ENCODE data around the gene VEGFC.

The VEGFC gene, protein sequence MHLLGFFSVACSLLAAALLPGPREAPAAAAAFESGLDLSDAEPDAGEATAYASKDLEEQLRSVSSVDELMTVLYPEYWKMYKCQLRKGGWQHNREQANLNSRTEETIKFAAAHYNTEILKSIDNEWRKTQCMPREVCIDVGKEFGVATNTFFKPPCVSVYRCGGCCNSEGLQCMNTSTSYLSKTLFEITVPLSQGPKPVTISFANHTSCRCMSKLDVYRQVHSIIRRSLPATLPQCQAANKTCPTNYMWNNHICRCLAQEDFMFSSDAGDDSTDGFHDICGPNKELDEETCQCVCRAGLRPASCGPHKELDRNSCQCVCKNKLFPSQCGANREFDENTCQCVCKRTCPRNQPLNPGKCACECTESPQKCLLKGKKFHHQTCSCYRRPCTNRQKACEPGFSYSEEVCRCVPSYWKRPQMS

DNA sequence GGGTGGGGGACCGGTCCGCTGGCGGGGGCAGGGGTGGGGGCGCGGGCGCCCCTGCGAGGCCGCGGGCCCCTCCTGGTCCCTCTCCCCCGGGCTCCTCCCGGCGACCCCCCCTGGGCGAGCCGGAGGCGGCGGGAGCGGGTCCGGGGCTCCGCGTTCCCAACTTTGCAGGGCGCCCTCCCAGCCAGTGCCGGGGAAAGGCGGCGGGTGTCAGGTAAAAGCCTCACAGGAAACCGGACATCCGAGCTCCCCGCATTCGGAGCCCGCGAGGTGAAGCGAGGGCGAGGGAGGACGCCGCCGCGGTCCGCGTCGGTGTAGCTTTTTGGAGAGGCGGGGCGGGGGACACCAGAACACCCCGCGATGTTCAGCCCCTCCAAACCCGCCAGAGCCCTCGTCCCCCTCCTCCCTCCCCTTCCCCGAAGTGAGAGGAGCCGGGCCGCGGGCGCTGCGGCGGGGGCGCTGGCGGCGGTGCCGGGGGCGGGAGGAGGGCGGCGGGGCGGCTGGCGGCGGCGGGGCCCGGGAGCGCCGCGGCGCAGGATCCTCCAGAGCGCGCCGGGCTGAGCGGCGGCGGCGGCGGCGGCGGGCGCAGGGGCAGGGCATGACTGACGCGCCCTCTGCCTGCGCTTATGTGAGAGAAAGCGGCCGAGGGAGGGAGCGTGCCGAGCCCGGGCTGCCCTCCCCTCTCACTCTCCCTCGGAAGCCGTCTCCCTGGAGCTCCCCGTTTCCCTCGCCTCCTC is at the start of gene VEGFC:
TSS of gene VEGFC (minus strand) at position 597 of the 734 bp plus-strand sequence. CDS start 611 bp downstream, outside the sequence.
- FAIRE-seq, result no peak

DNA sequence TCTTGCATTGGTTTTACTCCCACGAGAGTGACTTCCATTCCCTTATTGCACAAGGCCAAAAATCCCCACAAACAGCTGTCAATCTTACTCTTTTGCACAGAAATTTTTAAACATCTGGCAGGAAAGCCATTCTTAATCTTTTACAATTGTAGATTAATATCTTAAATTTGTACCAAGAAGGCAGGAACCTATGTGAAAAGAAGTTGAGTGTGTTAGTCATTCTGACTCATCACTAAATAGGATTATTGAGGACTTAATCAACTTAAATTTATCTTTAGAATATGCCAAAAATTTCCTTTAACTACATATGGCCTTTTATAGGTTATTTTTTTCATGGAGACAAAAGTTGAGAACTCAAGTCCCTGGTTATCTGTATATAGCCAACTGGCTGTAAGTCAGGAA is 49.0 kb upstream of the VEGFC start:
- no peak for FAIRE-seq

- no peak for FAIRE-seq
These were observed 47.4 kb upstream of the VEGFC start for GRCh38 chr4:176840166-176840565.

DNA sequence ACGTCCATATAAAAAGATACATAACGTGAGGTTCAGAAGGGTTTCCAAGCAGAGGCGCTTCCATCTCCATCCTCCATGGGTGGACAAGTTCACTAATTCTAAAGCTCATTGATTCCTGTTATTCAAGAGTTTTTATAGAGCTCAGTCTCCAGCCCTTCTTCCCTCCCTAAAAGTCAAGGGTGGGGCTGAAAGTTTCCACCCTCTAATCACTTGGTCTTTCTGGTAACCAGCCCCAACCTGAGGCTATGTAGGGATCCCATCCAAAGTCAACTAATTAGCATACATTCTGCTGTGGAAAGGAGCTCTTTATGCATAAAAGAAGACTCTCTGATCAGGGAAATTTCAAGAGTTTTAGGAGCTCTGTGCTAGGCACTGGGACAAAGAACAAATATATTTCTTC is 46.9 kb upstream of the VEGFC start:
- no peak for FAIRE-seq

GRCh38 chr4:176838601-176839433 is 46.1 kb upstream of the VEGFC start:
- no peak for FAIRE-seq

- FAIRE-seq, result no peak
These were observed 44.6 kb upstream of the VEGFC start for GRCh38 chr4:176837169-176837895.

GRCh38 chr4:176834531-176834930 is 41.8 kb upstream of the VEGFC start:
- FAIRE-seq, result no peak

DNA sequence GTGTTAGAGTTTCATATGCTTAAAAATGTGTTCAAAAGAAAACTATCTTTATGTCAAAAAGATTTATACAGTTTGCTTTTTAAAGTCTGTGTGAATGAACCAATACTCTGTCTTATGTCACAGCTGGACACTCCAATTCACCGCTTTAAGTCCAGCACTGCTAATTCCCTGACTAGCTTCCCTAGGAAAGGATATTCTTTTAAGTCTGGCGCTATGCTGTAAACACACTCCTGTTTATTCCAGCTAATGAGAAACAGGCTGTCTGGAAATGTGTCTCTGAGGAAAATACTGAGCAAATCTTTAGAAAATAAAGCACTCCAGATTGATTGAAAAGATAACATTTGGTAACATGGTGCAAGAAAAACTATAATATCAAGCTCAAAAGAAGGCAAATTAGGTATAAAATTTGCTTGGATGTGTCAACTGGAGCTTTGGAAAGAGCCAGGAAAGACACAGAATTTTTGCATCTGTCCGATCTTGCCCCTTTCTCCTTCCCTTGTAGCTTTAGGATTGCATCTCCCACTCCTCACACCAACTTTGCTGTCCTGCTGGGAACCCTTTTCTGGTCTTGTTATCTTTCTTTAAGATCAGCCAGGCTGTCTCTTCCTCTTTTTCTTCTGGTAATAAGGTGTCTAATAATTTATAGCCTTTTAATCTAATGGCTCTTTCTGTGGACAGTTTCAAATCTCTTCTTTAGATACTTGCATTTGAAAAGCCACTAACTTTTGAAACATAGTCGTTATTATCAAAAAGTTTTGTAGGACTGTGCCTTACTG is 40.9 kb upstream of the VEGFC start:
- FAIRE-seq, result no peak

DNA sequence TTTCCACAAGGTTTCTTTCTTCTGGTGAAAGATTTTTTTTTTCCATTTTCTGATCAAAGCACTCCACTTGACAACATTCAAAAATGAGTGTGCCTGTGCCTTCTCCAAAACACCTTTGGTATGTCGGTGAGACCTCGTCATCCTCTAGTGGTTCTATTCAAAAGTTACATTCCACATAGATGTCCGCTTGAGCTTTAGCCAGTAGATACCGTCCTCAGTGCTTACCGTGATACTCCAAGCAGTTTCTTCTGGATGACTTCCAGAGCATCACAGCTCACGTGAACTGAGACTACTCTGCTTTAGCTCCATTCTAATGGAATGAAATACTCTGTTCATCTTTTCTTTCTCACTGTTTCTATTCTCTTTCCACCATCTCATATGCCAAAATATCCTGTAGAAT is 38.2 kb upstream of the VEGFC start:
- no peak for FAIRE-seq

DNA sequence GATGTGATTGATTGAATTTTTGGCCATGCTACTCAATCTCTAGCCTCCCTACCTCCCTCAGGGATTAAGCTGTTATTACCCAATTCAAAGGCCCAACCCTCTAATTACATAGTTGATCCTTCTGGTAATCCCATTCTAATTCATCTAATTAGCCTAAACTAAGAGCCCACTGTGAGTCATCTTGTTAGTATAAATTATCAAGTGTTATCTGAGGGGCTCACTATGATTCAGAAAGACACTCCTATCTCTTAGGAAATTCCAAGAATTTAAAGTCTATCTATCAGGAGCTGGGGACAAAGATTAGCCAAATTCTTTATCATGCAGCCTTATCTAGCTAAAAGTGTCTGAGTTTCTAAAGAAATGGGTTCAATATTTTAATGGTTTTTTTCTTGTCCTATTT is 32.9 kb upstream of the VEGFC start:
- FAIRE-seq, result no peak

GRCh38 chr4:176824645-176825366 is 32.1 kb upstream of the VEGFC start:
- no peak for FAIRE-seq

DNA sequence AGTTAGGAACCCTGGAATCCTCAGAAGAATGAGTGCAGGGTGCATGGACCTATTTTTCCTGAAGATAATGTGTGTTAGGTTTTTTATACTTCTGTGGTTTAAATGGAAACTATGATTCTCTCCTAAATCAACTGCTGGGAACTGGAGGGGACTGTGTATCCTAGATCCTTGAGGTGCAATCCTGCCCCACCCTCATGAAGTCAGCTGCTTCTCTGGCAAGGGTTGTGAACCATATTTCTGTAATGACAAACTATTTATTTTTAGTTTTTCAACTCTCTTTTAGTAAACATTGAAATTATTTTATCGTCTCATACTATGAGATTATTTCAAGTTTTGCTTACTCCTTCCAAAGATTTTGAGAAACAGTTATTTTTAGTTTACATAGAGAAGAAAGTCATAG is 25.8 kb upstream of the VEGFC start:
- FAIRE-seq, result no peak

- FAIRE-seq, result no peak
These were observed 24.5 kb upstream of the VEGFC start for GRCh38 chr4:176817204-176817603.

GRCh38 chr4:176814770-176815169 is 22.0 kb upstream of the VEGFC start:
- FAIRE-seq, result no peak

GRCh38 chr4:176810481-176811249 is 17.9 kb upstream of the VEGFC start:
- no peak for FAIRE-seq

DNA sequence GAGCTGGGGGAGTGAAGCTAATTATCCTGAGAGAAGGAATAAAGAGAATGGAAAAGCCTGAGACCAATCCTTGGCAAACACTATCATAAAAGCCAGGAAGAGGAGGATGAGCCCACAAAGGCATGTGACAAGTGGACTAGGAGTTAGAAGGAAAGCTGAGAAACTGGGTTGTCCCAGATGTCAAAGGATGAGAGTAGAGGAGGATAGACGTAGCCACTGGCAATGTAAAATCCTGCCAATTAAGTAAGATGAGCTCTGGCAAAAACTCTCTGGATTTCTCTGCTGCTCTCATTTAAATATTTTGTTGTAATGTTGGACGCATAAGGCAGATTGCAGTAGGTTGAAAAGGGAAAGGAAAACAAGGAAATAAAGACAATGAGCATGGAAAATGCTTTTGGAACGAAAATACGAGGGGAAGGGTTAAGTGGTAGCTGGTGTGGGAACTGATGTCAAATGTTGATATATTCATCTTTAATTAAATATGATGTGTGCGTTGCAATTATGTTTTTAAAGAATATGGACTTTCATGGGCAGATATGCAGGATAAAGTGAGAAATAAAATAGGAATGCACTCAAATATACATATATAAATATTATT is 14.2 kb upstream of the VEGFC start:
- FAIRE-seq, result no peak

DNA sequence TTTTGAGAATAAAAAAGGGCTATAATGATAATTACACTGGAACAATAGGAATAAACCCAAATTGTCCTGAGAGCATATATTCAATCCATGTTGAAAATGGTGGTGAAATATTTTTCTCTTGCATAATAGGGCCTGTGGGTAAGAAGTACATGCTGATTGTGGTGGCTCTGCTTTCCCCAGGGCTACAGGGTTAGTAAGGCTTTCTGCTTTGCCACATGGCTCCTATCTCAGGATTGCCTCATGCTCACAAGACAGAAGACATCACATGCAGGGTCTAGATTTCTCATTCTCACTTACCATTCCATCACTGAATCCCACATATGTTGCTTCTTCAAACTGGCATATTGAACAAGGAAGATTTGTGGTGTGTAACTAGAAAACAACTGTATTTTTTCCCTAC is 12.4 kb upstream of the VEGFC start:
- no peak for FAIRE-seq

DNA sequence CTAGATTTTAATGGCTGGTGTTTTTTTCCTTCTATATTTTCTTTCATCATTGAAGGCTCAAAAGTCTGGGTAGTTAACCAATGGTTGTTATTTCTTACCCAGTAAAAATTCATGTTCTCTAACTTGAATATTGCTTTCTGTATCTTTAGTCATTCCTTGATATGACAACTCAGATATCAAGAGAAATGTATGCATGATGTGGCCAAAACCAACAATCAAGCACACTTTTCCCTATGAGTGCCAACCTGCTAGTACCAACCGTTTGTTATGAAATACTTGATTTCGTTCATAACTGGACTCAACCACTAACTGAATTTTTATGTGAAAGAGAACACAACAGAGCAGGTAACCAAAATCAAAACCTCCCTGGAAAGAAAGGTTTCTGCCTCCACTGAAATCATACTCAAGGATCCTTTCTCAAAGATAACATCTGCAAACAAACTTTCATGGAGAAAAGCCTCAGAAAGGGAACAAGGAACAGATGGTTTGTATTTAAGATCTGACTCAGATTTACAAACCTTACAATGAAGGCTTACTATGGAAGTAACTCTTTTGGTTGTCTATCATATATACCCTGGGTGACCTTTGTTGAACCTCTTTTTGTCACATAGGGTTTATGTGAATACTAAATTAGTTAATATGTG is 8.3 kb upstream of the VEGFC start:
- no peak for FAIRE-seq

DNA sequence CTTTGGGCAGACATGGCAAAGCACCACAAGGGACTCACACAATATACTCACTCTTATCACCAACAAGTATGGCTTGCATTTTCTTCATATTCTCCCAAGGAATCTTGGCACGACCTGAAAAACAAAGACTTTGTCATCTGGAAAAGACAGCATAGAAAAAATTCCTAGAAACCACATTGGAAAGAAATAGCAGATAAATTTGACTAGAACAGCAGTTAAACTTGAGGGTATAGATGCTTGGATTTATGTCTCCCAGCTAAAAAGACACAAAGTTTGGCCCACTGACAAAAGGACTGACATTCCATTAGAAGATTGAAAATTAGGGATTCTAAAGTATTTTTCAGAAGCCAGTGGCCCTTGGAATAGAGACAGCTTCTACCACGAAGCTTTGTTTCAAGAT is 6.9 kb upstream of the VEGFC start:
- FAIRE-seq, result no peak
